Endometrium (tissue), 2 donors: ENCODE results near the gene ALX1.

Source experiments
- FAIRE-seq: peaks from 2 replicates; lab custom pipeline; 2012; peaks lifted over from hg19 to GRCh38; lab: Jason Lieb, UNC
- donor health status: control.
- donor health status: control.

The ALX1 gene

DNA sequence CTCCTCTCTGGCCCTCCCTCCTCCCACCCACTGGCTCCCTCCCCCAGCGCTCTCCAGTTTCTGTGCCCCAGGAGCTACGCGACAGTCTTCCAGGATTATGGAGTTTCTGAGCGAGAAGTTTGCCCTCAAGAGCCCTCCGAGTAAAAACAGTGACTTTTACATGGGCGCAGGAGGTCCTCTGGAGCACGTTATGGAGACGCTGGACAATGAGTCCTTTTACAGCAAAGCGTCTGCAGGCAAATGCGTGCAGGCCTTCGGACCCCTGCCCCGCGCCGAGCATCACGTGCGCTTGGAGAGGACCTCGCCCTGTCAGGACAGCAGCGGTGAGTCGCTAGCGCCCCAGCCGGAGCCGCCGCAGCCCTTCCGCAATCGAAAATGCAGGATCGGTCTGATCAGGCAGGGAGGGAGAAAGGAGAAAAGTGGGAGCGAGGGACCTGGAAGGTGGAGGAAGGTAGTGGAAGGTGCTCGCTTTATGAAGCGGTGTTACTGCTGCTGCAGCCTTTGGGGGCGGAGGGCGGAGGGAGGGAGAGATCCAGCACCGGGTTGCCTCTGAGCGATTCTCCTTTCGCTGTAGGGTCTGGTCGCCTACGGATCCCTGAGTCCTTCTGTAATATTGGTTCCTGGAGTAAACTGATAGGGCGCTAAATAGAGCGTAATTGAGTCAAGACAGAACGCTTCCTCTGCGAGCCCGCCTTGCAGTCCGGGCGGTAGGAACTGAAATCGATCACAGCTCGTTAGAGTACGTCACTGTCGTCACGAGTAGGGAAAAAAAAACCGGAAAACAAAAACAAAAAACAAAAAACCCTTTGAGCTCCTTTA, at the start of gene ALX1:
Gene ALX1 (plus strand): TSS at position 56 of the 819 bp plus-strand sequence. CDS start 42 bp downstream, at position 98.
- FAIRE-seq, result no peak

DNA sequence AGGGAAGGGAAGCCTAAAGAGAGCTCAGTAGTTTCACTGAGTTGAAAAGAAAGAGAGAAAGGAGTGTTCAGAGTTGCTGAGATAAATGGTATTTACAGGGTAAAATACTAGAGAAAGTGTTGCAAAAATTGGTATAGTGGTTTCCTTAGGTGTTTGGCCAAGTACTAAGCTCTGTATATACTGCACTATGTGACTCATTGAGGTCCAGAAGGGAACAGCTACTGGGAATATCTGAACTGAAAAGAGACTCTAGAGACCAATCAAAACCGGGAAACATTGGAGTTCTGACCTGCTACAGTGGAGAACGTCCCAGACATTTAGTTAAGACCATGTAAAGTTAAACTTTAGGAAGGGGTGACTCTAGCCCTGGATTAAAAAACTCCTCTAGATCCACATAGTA, 42.7 kb upstream of the ALX1 start:
- no peak for FAIRE-seq

GRCh38 chr12:85244561-85244960, 35.5 kb upstream of the ALX1 start:
- no peak for FAIRE-seq

GRCh38 chr12:85253853-85254252, 26.2 kb upstream of the ALX1 start:
- no peak for FAIRE-seq

DNA sequence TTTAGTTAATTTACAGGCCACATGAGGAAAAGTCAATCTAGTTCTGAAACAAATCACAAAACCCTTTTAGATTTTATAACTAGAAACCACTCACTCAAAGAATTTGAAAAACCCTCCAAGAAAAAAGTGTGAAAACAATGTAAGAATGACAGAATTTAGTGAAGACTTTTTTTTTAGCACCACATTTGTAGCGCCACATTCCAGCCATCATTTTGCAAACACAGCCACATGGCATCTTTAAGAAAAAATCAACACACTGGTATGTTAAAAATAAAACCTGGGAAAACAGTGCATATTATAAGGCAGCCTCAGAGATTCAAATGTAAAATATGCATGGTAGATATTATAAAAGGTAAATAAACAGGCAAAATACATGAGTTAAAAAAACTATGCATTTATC, 22.3 kb upstream of the ALX1 start:
- FAIRE-seq, result no peak

GRCh38 chr12:85260447-85260846, 19.6 kb upstream of the ALX1 start:
- no peak for FAIRE-seq

DNA sequence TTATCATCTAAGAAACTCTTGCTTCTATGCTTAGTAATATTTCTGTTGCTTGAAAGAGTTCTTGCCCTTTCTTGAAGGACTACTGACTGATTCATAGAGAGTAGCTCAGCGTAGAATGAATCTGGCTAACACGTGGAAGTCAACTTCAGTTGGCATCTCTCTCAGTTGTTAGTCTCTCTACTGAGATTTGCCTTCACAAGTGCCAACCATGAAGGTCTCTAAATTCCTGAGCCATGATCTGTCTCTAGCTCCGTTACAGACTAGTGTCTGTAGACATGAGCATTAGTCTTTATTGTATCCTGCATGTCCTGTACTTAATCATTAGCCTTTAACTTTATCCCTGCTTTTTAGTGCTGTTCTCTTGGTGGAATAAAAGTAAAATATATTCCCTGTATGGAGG, 19.1 kb upstream of the ALX1 start:
- no peak for FAIRE-seq

DNA sequence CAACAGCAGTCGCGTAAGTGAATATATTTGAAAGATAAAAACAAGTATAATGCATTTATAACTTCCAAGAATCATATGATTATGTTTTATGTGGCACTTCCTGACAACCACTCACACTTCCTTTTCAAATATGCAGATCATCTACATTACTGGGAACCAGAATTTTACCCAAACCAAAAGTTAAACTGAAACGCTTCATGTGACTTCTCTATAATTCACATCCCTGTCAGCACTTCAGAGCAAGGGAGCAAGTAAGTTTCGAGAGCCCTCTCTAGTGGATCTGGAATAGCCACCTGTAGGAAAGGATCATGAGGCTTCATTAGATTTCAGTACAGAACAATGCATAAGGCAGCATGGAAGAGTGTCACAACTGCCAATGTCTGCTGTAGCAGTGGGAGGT, 13.7 kb upstream of the ALX1 start:
- FAIRE-seq, result no peak

DNA sequence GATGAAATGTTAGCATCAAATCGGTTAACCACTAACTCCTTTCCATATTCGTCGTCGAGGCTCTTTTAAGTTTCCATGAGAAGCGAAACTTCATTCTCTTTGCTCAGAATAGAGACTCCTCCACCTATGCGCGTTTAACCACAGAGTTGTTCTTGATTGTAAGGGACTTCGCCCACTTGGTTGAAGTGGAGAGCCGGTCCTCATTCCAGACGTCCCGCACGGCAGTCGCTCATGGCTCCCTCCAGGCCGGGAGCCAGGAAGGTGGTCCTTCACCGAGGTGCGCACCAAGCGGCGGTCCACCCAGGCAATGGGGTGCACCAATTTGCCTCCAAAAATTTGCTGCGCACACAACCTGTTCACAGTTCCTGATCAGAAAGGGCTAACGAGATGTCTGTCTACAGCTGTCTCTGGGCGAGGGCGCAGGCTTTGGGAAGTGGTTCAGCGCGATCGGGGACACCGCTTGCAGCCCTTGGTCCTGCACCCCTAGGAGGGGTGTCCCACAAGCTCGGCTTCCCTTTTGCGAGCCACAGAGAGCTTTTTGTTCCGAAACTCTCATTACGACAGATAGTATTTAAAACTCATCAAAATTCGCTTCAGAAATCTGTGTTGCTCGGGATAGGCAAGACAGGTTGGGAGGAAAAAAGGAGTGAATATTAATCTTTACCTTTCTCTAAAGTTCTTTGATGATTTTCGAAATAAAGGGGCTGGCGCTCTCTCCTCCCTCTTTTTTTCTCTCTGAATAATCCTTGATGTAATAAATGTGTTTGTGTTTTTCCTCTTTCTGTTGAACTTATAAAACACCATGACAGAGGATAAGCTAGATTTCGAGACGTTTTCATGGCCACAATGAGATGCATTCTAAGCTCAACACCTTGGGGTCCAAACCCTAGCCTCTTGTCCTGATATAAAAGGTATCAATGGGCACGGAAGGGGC, 6.4 kb upstream of the ALX1 start:
- FAIRE-seq, result no peak

GRCh38 chr12:85274315-85274651, 5.7 kb upstream of the ALX1 start:
- FAIRE-seq, result no peak

DNA sequence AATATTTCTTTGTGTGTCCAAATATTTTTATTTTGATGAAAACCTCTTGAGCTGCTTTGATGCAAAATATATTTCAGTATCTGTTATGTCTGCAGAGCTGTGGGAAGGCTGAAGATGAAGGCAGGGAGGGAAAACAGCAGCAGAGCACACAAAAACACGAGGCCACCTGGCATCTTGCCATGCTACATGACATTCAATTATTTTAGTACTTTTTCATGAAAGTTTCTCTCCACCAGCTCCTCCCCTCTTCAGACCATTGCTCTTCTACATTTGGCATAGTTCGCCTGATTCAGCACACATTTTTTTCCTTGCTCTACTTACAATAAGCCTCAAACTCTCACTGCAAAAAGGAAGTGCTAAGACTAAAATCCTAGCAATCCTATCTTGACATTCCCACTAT, 4.6 kb upstream of the ALX1 start:
- FAIRE-seq, result no peak

GRCh38 chr12:85277191-85277590, 2.8 kb upstream of the ALX1 start:
- FAIRE-seq, result no peak

DNA sequence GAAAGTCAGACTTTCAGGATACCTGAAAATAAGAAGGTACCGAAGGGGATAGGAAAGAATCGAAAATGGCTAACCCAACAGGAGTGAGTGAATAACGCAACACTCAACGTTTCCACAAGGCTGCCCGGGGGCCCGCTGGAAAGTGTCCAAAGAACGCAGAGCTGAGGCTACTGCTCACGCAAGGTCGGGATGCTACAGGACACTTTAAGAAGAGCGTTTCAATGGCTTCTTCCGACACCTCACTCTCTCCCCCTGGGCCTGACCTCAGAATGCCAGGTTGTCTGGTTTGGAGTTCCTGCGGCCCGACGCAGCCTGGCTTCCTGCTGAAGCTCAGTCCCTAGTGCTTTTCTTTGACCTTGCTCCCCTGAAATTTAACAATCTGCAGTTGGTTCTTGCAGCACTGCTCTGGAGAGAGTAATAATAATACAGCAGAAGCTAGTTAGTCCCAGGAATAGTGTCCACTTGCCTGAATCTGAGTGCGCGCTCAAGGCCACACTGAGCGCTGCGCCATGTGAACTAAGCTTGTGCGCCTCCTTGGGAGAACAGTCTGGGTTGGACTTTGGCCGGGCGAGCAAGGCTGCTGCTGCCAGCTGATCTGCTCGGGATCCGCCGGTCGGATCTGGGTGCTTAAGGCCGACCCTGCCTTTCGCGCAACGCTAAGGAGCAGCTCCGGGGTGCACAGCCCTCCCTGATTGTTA, 2.0 kb upstream of the ALX1 start:
- no peak for FAIRE-seq

- FAIRE-seq, result no peak
These were observed 1.2 kb upstream of the ALX1 start for GRCh38 chr12:85278598-85279448.

DNA sequence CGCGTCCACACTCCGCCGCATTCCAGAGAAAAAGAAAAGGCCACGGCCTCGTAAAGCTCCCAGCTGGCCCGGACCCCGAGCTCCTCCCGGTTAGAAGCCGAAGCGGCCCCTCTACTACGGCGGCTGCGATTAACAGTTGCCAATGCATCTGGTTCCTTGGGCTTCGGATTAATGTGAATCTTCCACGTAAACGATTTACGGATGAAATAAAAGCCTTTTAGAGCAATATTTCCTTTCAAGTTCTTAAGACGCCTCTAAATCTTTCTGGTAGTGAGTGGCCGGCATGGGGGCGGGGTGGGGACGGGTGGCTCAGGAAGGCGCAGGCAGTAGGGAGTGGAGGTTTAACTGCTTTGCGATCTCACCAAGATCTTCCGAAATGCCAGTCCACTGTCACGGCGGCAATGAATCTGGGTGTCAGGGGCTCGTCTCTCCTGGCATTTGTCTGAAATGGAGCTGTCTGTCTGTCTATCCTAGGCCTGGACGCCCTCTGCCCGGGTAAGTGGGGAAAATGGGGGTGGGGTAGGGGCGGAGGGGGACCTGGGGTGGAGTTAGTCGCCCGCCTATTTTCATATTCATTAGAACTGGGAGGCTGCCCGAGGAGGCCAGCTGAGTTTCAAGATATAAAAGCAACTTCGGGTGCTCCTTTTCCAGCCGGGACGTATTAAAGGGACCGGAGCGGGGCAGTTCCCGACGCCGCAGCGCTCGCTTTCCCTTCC, 413 bp upstream of the ALX1 start:
- FAIRE-seq, result no peak

- FAIRE-seq, result no peak
These were observed 1.1 kb downstream of the ALX1 start for GRCh38 chr12:85280984-85281630.

GRCh38 chr12:85281636-85282312, 1.8 kb downstream of the ALX1 start:
- no peak for FAIRE-seq

DNA sequence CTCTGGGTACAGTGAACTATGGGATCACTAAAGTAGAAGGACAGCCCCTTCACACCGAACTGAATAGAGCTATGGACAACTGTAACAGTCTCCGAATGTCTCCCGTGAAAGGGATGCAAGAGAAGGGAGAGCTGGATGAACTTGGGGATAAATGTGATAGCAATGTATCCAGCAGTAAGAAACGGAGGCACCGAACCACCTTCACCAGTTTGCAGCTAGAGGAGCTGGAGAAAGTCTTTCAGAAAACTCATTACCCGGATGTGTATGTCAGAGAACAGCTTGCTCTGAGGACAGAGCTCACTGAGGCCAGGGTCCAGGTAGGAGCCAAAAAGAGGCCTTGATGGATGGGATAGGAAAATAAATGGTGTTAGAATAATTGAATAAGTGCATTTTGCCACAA, 3.5 kb downstream of the ALX1 start:
- FAIRE-seq, result no peak

- FAIRE-seq, result no peak
These were observed 16.3 kb downstream of the ALX1 start for GRCh38 chr12:85296362-85296761.

DNA sequence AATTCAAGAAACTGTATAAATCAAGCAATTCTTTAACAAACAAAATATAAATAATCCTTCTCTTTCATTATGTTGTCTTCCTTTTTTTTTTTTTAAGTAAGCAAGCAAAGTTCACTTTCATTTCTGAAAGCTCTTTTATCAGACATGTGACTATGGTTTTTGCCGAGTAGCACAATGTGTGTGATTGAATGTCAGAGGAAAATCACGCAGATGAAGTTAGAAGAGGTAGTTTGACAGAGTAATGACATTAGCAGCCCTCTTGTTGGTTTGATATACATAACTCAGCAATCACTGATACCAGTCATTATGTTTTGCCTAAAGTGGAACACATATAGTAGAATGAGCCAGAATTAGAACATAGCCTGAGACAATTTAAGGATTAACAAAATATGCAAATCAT, 19.0 kb downstream of the ALX1 start:
- no peak for FAIRE-seq
